GM18909 (cell line): ENCODE data around the gene MAP1LC3C.
"Not testable (repeated sequence)": the region's sequence is repeated elsewhere in the genome, so short reads cannot be mapped to it uniquely, and the experiment has no call there.

Experiments
- ATAC-seq: cut with Tn5 transposase; IDR thresholded peaks from one replicate; pipeline ENCODE4 v1.9.1; 2021; ENCODE audit warnings: mild to moderate bottlenecking; ENCODE audit not compliant: unreplicated experiment, poor library complexity

The MAP1LC3C gene

DNA sequence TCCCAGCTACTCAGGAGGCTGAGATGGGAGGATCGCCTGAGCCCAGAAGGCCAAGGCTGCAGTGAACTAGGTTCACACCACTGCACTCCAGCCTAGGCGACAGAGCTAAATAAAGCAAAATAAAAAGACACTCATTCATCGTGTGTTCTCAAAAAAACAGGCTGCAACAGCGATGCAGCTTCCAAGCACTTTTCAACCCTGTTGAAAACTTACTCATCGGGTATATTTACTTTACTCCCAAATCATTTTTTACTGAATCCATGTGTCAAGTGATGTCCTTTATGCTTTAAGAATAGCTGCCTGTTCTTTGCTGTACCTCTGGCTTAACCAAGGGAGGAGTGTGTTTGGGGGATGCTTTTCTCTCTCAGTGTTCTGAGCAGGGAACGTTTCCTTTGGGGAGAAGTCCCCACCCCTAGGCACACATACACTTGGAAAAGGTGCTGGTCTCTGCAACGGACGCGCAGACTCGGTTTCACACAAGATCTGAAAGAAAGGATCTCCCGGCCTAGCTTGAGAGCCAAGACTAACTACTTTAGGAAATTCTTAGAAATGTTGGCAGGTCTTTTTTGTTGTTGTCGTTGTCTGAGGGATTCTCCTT, 1.4 kb downstream of the MAP1LC3C start:
- ATAC-seq: no peak

DNA sequence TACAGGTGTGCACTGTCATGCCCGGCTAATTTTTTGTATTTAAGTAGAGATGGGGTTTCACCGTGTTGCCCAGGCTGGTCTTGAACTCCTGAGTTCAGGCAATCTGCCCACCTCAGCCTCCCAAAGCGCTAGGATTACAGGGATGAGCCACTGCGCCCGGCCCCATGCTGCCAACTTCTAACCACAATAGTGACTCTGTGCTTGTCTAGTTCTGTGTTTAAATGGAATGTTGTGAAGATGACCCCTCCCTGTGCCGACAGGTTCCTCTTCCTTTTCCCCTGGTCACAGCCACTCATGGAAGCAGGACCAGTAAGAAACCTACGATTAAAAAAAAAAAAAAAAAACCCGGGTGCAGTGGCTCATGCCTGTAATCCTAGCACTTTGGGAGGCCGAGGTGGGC, 4.7 kb downstream of the MAP1LC3C start:
- no peak for ATAC-seq

GRCh38 chr1:241992734-241993133, 6.2 kb downstream of the MAP1LC3C start:
- no peak for ATAC-seq

GRCh38 chr1:241990040-241990439, 8.9 kb downstream of the MAP1LC3C start:
- no peak for ATAC-seq

GRCh38 chr1:241988389-241988930, 10.4 kb downstream of the MAP1LC3C start:
- not testable (repeated sequence) for ATAC-seq

DNA sequence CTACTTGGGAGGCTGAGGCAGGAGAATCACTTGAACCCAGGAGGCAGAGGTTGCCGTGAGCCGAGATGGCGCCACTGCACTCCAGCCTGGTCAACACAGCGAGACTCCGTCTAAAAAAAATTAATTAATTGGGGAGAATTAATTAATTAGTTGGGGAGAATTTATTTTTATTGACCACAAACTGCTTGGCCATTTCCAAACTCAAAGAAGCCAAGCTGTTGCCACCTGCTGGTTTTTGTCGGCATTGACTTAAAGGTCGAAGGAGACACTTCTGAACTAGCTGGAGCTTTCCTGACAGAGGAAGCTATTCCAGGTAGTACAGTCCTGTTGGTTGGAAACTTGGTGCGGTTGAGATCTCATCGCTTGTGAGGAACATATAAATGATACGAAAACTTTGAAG, 13.1 kb downstream of the MAP1LC3C start:
- ATAC-seq: peak; percentile 55

DNA sequence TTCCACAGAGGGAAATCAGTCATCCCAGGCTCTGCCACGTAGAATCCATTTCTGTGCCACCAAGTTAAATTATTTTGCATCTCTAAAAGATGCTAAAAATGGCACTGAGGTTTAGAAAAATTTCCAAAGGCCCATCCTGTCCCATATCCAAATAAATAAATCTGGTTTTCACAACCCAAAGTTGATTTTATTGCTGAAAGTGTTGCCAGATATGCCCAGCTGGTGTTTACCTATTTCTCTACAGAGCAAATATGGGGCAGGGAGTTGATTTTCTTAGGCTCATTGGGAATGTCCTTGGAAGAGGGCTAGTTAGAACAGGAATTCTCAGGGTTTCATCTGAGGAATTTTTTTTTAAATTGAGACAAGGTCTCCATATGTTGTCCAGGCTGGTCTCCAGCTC, 19.0 kb downstream of the MAP1LC3C start:
- ATAC-seq: no peak

GRCh38 chr1:241979071-241979470, 19.8 kb downstream of the MAP1LC3C start:
- ATAC-seq: no peak

DNA sequence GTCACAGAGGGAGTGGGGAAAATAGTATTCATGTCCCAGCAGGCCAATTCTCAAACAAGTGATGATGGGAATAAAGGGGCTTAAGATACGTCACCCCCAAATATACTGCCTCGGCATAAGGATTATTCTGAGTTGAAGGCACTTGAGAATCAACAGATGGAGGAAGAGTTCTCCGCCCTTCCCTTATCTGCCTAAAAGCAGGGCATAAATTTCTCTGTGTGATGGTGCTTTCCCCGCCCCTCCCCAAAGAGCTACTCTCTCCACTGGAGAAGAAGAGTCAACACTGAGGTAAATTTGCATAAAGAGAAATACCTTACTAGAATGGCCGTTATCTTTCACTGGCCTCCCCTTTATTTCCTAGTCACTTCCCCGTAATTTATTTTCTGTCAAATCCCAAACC, 22.7 kb downstream of the MAP1LC3C start:
- no peak for ATAC-seq

GRCh38 chr1:241972703-241973369, 26.1 kb downstream of the MAP1LC3C start:
- ATAC-seq: no peak

DNA sequence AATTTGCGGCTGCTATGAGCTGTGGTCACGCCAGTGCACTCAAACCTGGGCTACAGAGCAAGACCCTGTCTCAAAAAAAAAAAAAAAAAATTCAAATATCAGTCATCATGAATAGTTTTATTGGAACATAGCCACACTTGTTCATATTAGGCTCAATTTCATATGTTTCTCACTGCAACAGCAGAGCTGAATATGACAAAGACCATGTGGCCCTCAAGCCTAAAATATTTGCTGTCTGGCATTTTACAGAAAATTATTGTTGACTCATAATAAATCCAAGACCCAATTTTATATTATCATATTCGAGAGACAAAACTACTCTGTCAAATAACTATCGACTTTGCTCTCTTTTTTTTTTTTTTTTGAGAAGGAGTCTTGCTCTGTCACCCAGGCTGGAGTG, 30.3 kb downstream of the MAP1LC3C start:
- no peak for ATAC-seq

GRCh38 chr1:241964550-241965282, 34.2 kb downstream of the MAP1LC3C start:
- no peak for ATAC-seq

- ATAC-seq: no peak
These were observed 35.2 kb downstream of the MAP1LC3C start for GRCh38 chr1:241963722-241964121.

- ATAC-seq: no peak
These were observed 36.7 kb downstream of the MAP1LC3C start for GRCh38 chr1:241962153-241962552.

DNA sequence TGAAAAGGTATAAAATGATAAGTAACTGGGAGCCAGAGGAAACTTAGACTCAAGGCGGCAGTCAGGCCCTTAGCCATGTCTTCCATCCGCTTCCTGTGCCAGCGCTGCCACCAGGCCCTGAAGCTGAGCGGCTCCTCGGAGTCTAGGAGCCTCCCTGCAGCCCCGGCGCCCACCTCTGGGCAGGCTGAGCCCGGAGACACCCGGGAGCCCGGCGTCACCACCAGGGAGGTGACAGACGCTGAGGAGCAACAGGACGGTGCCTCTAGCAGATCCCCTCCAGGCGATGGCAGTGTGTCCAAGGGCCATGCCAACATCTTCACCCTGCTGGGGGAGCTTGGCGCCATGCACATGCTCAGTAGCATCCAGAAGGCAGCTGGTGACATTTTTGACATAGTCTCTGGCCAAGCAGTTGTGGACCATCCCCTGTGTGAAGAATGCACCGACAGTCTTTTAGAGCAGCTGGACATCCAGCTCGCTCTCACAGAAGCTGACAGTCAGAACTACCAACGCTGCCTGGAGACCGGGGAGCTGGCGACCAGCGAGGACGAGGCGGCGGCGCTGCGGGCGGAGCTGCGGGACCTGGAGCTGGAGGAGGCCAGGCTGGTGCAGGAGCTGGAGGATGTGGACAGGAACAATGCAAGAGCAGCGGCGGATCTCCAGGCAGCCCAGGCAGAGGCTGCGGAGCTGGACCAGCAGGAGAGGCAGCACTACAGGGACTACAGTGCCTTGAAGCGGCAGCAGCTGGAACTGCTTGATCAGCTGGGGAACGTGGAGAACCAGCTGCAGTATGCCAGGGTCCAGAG, 41.0 kb downstream of the MAP1LC3C start, which contains the start of gene BECN2:
BECN2 (plus strand) TSS at position 76 of the 803 bp plus-strand sequence; CDS start at position 76, 0 bp downstream.
- ATAC-seq: no peak

- ATAC-seq: no peak
These were observed 48.5 kb downstream of the MAP1LC3C start for GRCh38 chr1:241950390-241950789.

GRCh38 chr1:241947354-241947753, 51.5 kb downstream of the MAP1LC3C start:
- ATAC-seq: no peak
